Ishikawa (cell line): ENCODE results near the gene CTR9.

Experiments
- CEBPB ChIP-seq: IDR thresholded peaks from 2 replicates; pipeline ENCODE4 v1.6.1; 2012
- CREB1 ChIP-seq: IDR thresholded peaks from 2 replicates; pipeline ENCODE4 v1.6.1; 2012; ENCODE audit warnings: low read depth
- EGR1 ChIP-seq: IDR thresholded peaks from 2 replicates; pipeline ENCODE4 v1.6.1; 2012
- EP300 ChIP-seq: IDR thresholded peaks from 2 replicates; pipeline ENCODE4 v1.6.1; 2012; ENCODE audit warnings: borderline replicate concordance
- FOXM1 ChIP-seq: IDR thresholded peaks from 2 replicates; pipeline ENCODE4 v1.6.1; 2012; ENCODE audit warnings: low read depth, borderline replicate concordance
- NFIC ChIP-seq: IDR thresholded peaks from 2 replicates; pipeline ENCODE4 v1.6.1; 2012
- RAD21 ChIP-seq: IDR thresholded peaks from 2 replicates; pipeline ENCODE4 v1.6.1; 2012; ENCODE audit warnings: low read depth
- TAF1 ChIP-seq: IDR thresholded peaks from 2 replicates; pipeline ENCODE4 v1.6.1; 2012; ENCODE audit warnings: low read depth, mild to moderate bottlenecking
- TCF12 ChIP-seq: IDR thresholded peaks from 2 replicates; pipeline ENCODE4 v1.6.1; 2012; ENCODE audit warnings: low read depth
- TEAD4 ChIP-seq: IDR thresholded peaks from 2 replicates; pipeline ENCODE4 v1.6.1; 2012
- YY1 ChIP-seq: IDR thresholded peaks from 2 replicates; pipeline ENCODE4 v1.6.1; 2012; ENCODE audit warnings: low read depth
- ZBTB7A ChIP-seq: IDR thresholded peaks from 2 replicates; pipeline ENCODE4 v1.6.1; 2012; ENCODE audit warnings: low read depth
- TF ChIP-seq, protein P1 (sequence below): IDR thresholded peaks from 2 replicates; pipeline ENCODE4 v1.6.1; 2012
- TF ChIP-seq, protein P2 (sequence below): IDR thresholded peaks from 2 replicates; pipeline ENCODE4 v1.6.1; 2012; ENCODE audit warnings: low read depth, mild to moderate bottlenecking
- TF ChIP-seq, protein P3 (sequence below): IDR thresholded peaks from 2 replicates; pipeline ENCODE4 v1.6.1; 2012

The CTR9 gene

DNA sequence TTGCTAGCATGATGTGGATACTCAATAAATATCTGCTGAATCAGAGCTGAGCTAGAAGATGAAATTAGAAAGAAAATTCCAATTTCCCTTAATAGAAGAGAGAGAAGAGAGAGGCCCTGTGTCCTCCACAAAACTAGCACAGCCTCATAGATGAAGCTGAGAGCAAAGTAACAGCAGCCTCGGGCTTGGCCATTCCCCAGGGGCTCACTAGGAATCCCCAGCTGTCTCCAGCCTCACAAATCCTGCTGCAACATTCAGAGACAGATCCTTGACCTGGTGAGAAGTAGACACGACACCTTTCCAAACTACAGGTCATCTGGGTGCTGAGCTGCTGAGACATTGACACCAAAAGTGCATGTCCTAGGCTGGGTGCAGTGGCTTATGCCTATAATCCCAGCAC lies 31.4 kb upstream of the CTR9 start:
- no peak for TF ChIP-seq YY1
- TF ChIP-seq, protein P1, sequence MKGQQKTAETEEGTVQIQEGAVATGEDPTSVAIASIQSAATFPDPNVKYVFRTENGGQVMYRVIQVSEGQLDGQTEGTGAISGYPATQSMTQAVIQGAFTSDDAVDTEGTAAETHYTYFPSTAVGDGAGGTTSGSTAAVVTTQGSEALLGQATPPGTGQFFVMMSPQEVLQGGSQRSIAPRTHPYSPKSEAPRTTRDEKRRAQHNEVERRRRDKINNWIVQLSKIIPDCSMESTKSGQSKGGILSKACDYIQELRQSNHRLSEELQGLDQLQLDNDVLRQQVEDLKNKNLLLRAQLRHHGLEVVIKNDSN: no peak
- no peak for TF ChIP-seq RAD21
- TF ChIP-seq EP300: no peak
- no peak for TF ChIP-seq EGR1
- TF ChIP-seq CREB1: no peak
- TF ChIP-seq TAF1: no peak
- TF ChIP-seq ZBTB7A: no peak
- TF ChIP-seq TCF12: no peak
- TF ChIP-seq, protein P2, sequence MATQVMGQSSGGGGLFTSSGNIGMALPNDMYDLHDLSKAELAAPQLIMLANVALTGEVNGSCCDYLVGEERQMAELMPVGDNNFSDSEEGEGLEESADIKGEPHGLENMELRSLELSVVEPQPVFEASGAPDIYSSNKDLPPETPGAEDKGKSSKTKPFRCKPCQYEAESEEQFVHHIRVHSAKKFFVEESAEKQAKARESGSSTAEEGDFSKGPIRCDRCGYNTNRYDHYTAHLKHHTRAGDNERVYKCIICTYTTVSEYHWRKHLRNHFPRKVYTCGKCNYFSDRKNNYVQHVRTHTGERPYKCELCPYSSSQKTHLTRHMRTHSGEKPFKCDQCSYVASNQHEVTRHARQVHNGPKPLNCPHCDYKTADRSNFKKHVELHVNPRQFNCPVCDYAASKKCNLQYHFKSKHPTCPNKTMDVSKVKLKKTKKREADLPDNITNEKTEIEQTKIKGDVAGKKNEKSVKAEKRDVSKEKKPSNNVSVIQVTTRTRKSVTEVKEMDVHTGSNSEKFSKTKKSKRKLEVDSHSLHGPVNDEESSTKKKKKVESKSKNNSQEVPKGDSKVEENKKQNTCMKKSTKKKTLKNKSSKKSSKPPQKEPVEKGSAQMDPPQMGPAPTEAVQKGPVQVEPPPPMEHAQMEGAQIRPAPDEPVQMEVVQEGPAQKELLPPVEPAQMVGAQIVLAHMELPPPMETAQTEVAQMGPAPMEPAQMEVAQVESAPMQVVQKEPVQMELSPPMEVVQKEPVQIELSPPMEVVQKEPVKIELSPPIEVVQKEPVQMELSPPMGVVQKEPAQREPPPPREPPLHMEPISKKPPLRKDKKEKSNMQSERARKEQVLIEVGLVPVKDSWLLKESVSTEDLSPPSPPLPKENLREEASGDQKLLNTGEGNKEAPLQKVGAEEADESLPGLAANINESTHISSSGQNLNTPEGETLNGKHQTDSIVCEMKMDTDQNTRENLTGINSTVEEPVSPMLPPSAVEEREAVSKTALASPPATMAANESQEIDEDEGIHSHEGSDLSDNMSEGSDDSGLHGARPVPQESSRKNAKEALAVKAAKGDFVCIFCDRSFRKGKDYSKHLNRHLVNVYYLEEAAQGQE: no peak
- TF ChIP-seq NFIC: no peak
- TF ChIP-seq FOXM1: no peak
- no peak for TF ChIP-seq TEAD4
- TF ChIP-seq, protein P3, sequence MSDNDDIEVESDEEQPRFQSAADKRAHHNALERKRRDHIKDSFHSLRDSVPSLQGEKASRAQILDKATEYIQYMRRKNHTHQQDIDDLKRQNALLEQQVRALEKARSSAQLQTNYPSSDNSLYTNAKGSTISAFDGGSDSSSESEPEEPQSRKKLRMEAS: no peak
- no peak for TF ChIP-seq CEBPB

DNA sequence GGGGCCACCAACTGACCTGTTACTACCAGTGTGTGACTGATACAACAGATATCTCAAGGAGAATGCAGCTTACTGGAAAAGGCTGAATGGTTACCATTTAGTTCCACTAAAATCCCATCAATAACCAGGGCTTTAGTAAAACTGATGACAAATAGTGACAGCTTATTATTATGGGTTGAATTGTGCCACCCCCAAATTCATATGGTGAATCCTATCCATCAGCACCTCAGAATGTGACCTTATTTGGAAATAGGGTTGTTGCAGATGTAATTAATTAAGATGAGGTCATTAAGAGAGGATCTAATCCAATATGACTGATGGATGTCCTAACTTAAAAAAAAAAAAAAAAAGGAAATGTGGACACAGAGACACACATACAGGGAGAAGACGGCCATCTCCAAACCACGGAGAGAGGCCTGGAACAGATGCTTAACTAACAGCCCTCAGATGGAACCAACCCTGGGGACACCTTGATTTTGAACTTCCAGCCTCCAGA lies 30.1 kb upstream of the CTR9 start:
- TF ChIP-seq ZBTB7A (no peak), YY1 (no peak), NFIC (no peak), CREB1 (no peak), RAD21 (no peak), CEBPB (no peak), EGR1 (no peak), TCF12 (no peak)
- TF ChIP-seq, protein P2: no peak
- TF ChIP-seq, protein P3: no peak
- TF ChIP-seq, protein P1: no peak

DNA sequence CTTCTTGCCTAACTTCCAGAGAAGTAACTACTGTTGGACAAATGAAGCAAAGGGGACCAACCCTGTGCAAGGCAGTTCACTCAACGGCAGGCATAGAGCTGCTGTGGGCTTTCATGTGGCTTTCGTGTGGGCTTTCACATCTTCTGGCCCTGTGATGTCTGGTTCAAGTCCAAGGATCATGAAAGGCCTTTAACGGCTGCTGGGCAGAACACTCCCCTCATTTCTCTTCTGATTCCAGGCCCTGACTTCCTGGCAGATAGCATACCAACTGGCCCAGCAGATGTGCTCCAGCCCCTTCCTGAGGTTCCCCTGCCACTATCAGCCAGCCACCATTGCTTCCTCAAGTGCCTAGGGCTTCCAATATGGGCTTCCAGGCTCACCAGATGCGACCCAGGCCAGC lies 28.7 kb upstream of the CTR9 start:
- TF ChIP-seq TAF1: no peak
- TF ChIP-seq, protein P2: no peak
- TF ChIP-seq EP300: no peak
- TF ChIP-seq, protein P3: no peak
- no peak for TF ChIP-seq CREB1
- no peak for TF ChIP-seq NFIC
- TF ChIP-seq CEBPB: no peak
- no peak for TF ChIP-seq TEAD4
- no peak for TF ChIP-seq RAD21

DNA sequence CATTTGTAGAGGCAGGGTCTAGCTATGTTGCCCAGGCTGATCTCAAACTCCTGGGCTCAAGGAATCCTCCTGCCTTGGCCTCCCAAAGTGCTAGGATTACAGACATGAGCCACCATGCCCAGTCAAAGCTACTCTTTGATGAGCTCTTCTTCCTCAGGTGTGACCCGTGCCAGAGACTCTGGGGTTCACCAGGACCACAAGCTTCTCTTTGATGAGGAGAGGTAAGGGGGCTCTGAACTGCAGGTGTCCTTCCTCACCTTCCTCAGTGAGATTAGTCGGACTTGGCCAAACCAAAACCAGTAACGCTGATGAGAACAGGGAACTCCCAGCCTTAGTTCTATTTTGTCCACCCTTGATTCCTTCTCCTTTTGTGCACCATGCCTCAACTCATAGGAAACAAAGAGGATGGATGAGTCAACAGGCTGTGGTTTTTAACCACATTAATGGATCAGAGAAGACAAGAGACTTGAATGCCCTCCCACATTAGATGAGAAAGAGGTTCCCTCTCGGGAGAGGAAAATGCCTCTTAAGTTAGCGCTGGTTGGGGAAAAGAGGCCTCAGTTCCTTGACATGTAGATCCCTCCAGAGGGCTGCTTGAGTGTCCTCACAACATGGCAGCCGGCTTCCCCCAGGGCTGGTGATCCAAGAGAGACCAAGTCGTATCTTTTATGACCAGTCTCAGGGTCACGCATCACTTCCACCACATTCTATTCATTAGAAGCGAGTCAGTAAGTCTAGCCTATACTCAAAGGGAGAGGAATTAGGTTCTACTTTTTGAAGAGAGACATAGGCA lies 25.7 kb upstream of the CTR9 start:
- no peak for TF ChIP-seq TAF1
- TF ChIP-seq, protein P2: no peak
- no peak for TF ChIP-seq ZBTB7A
